C4-2B (cell line): Measurements from ENCODE around the gene SMO.

Experiments used
- ZFX ChIP-seq: fragments of 450-650 bp; IDR thresholded peaks from 2 replicates; pipeline ENCODE4 v1.6.1; 2017
- TF ChIP-seq, protein P1 (sequence below): fragments of 450-650 bp; conservative IDR thresholded peaks from 2 replicates; pipeline ENCODE4 v1.5.1; 2017; ENCODE audit warnings: mild to moderate bottlenecking

DNA sequence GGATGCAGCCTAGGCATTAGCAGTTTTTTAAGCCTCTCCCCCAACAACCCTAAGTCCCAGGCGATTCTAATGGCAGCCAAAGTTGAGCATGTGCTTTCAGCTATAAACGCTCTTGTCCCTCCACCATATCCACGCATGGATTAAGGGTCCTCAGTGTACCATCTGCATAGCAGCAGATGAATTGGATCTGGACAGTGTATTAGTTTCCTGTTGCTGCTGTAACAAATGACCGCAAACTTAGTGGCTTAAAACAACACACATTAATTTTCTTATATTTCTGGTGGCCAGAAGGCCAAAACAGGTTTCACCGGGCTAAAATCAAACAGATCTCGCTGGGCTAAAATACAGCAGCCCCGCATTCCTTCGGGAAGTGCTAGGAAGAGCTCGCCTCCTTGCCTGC lies 30.8 kb upstream of the SMO start:
- TF ChIP-seq, protein P1, sequence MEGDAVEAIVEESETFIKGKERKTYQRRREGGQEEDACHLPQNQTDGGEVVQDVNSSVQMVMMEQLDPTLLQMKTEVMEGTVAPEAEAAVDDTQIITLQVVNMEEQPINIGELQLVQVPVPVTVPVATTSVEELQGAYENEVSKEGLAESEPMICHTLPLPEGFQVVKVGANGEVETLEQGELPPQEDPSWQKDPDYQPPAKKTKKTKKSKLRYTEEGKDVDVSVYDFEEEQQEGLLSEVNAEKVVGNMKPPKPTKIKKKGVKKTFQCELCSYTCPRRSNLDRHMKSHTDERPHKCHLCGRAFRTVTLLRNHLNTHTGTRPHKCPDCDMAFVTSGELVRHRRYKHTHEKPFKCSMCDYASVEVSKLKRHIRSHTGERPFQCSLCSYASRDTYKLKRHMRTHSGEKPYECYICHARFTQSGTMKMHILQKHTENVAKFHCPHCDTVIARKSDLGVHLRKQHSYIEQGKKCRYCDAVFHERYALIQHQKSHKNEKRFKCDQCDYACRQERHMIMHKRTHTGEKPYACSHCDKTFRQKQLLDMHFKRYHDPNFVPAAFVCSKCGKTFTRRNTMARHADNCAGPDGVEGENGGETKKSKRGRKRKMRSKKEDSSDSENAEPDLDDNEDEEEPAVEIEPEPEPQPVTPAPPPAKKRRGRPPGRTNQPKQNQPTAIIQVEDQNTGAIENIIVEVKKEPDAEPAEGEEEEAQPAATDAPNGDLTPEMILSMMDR = no peak
- no peak for TF ChIP-seq ZFX
